HEK293T (cell line): ENCODE results near the gene SMIM38.

Source experiments
- BHLHE40 ChIP-seq: fragments of 450-650 bp; IDR thresholded peaks from 2 replicates; pipeline ENCODE4 v1.6.1; 2016; ENCODE audit warnings: mild to moderate bottlenecking, moderate library complexity, borderline replicate concordance
- FOXA1 ChIP-seq: fragments of 450-650 bp; IDR thresholded peaks from 2 replicates; pipeline ENCODE4 v1.6.1; 2016; ENCODE audit warnings: mild to moderate bottlenecking
- FOXM1 ChIP-seq: fragments of 450-650 bp; IDR thresholded peaks from 2 replicates; pipeline ENCODE4 v1.6.1; 2017; ENCODE audit warnings: mild to moderate bottlenecking, borderline replicate concordance
- L3MBTL2 ChIP-seq: fragments of 450-650 bp; conservative IDR thresholded peaks from 2 replicates; pipeline ENCODE4 v1.6.1; 2016; ENCODE audit warnings: mild to moderate bottlenecking
- LEF1 ChIP-seq: fragments of 450-650 bp; IDR thresholded peaks from 2 replicates; pipeline ENCODE4 v1.6.1; 2017; ENCODE audit warnings: mild to moderate bottlenecking, borderline replicate concordance
- SP1 ChIP-seq: fragments of 450-650 bp; IDR thresholded peaks from 2 replicates; pipeline ENCODE4 v1.6.1; 2017
- SUZ12 ChIP-seq: fragments of 450-650 bp; IDR thresholded peaks from 2 replicates; pipeline ENCODE4 v1.6.1; 2016; ENCODE audit warnings: mild to moderate bottlenecking
- TARDBP ChIP-seq: fragments of 450-650 bp; IDR thresholded peaks from 2 replicates; pipeline ENCODE4 v1.6.1; 2016
- ZNF384 ChIP-seq: fragments of 450-650 bp; IDR thresholded peaks from 2 replicates; pipeline ENCODE4 v1.6.1; 2016
- TF ChIP-seq, protein P1 (sequence below): fragments of 450-650 bp; IDR thresholded peaks from 2 replicates; pipeline ENCODE4 v1.6.1; 2016

DNA sequence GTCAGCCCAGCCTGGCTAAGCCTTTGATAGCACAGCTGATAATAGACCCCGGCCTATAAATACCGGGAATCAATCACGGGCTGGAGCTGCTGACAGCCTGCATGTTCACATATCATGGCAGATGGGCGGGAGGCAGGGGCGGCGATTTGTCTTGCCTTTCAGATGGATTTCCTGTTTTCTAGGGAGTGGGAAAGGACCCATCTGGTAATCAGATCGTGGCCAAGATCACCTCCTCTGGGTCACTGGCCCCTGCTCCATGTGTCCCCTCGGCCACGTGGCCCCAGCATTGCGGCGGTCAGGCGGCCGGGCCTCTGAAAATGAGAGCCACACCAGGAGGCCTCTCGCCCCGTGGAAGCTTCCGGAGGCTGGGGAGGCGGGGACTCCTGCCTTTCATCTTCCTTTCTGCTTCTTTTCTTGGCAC lies 36.6 kb downstream of the SMIM38 start:
- TF ChIP-seq ZNF384 = no peak
- no peak for TF ChIP-seq SP1
- no peak for TF ChIP-seq LEF1
- TF ChIP-seq FOXA1 = no peak
- TF ChIP-seq BHLHE40 = no peak
- TF ChIP-seq, protein P1, sequence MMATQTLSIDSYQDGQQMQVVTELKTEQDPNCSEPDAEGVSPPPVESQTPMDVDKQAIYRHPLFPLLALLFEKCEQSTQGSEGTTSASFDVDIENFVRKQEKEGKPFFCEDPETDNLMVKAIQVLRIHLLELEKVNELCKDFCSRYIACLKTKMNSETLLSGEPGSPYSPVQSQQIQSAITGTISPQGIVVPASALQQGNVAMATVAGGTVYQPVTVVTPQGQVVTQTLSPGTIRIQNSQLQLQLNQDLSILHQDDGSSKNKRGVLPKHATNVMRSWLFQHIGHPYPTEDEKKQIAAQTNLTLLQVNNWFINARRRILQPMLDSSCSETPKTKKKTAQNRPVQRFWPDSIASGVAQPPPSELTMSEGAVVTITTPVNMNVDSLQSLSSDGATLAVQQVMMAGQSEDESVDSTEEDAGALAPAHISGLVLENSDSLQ = no peak
- no peak for TF ChIP-seq FOXM1
- TF ChIP-seq TARDBP = no peak
- no peak for TF ChIP-seq SUZ12
- no peak for TF ChIP-seq L3MBTL2
